CD4-positive, alpha-beta T cell (primary cell): ENCODE data around the gene ITGB2. TPM values are rescaled to one million over a fixed set of nuclear protein-coding genes. Genes with fewer than 3 reads are reported as not detected.

ENCODE experiments used
- ATAC-seq: fragments of 200-7000 bp; cut with Tn5 transposase; one replicate; pipeline ENCODE4 v1.10.0; 2022; ENCODE audit warnings: mild to moderate bottlenecking; ENCODE audit not compliant: poor library complexity
- CTCF ChIA-PET: fragments of 350-600 bp; sonication (Branson Sonifier 250); formaldehyde crosslinking; loops from one replicate; lab custom pipeline; 2021; ENCODE audit warnings: antibody characterized with exemption, inconsistent platforms; lab: Charles Lee
- POLR2A ChIA-PET: fragments of 350-600 bp; sonication (Branson Sonifier 250); formaldehyde crosslinking; loops from one replicate; lab custom pipeline; 2021; ENCODE audit warnings: antibody characterized with exemption, inconsistent platforms; lab: Charles Lee
- DNase-seq, 14 experiments: peaks; one replicate each; pipeline ENCODE4 v3.0.0-alpha.2; 2013 to 2020; ENCODE audit warnings: mixed read lengths in 2 of 14
- H3K27ac ChIP-seq, 2 donors: one replicate each; pipeline versions ENCODE4 v1.5.1 to v1.7.0; 2013; ENCODE audit warnings: low read length in 2 of 2, low read depth in 1 of 2, mild to moderate bottlenecking in 1 of 2
- H3K27me3 ChIP-seq, 2 experiments: 1 replicate in 1 of 2; 2 replicates in 1 of 2; pipeline versions ENCODE4 v1.6.1 to v1.7.0; 2013; ENCODE audit warnings: low read length in 2 of 2, control low read depth in 1 of 2, mild to moderate bottlenecking in 1 of 2, moderate library complexity in 1 of 2; ENCODE audit not compliant: insufficient read depth in 2 of 2, control insufficient read depth in 1 of 2
- H3K36me3 ChIP-seq: one replicate; pipeline ENCODE4 v1.6.1; 2013; ENCODE audit warnings: low read length, control low read depth; ENCODE audit not compliant: insufficient read depth
- H3K4me1 ChIP-seq: one replicate; pipeline ENCODE4 v1.6.1; 2013; ENCODE audit warnings: low read length, control low read depth; ENCODE audit not compliant: insufficient read depth
- H3K4me3 ChIP-seq: one replicate; pipeline ENCODE4 v1.5.1; 2013; ENCODE audit warnings: mild to moderate bottlenecking, low read length, moderate library complexity
- H3K9me3 ChIP-seq, 2 experiments: 1 replicate in 1 of 2; 2 replicates in 1 of 2; pipeline versions ENCODE4 v1.6.1 to v1.7.0; 2013; ENCODE audit warnings: low read length in 2 of 2, mild to moderate bottlenecking in 2 of 2, control low read depth in 1 of 2, moderate library complexity in 1 of 2; ENCODE audit not compliant: control insufficient read depth in 1 of 2, insufficient read depth in 1 of 2
- H3K27ac Mint-ChIP-seq: one replicate; pipeline ENCODE4 v1.8.0; 2020; ENCODE audit warnings: mixed read lengths
- H3K27me3 Mint-ChIP-seq: one replicate; pipeline ENCODE4 v1.8.0; 2021; ENCODE audit warnings: mixed read lengths
- H3K36me3 Mint-ChIP-seq: one replicate; pipeline ENCODE4 v1.8.0; 2021; ENCODE audit warnings: low read depth, mixed read lengths
- H3K4me1 Mint-ChIP-seq: one replicate; pipeline ENCODE4 v1.8.0; 2021; ENCODE audit warnings: low read depth, mixed read lengths
- H3K4me3 Mint-ChIP-seq: one replicate; pipeline ENCODE4 v1.8.0; 2020; ENCODE audit warnings: mild to moderate bottlenecking, mixed read lengths
- H3K9me3 Mint-ChIP-seq: one replicate; pipeline ENCODE4 v1.8.0; 2020; ENCODE audit warnings: mixed read lengths
- intact Hi-C, 2 experiments: fragments of 100-400 bp; cut with DNase I in 1 of 2; cut with micrococcal nuclease in 1 of 2; formaldehyde crosslinking; loops; one replicate each; pipeline versions ENCODE4 v1.15.1 to v1.9.0; 2023 to 2025; cut with DNase I, micrococcal nuclease
- total RNA-seq, 174 experiments: library from RNA in 2 of 174; stranded (reverse) in 2 of 174; gene quantifications; one replicate each; pipeline ENCODE4 v1.2.3 and lab custom pipeline; 2021 to 2026
- TF ChIP-seq, protein P1 (sequence below): fragments of 200-600 bp; IDR thresholded peaks from one replicate; pipeline ENCODE4 v1.8.0; 2022; ENCODE audit warnings: antibody characterized with exemption, mild to moderate bottlenecking

Gene ITGB2
- total RNA-seq, 2 experiments from 2014 or later = 283 to 284 TPM

DNA sequence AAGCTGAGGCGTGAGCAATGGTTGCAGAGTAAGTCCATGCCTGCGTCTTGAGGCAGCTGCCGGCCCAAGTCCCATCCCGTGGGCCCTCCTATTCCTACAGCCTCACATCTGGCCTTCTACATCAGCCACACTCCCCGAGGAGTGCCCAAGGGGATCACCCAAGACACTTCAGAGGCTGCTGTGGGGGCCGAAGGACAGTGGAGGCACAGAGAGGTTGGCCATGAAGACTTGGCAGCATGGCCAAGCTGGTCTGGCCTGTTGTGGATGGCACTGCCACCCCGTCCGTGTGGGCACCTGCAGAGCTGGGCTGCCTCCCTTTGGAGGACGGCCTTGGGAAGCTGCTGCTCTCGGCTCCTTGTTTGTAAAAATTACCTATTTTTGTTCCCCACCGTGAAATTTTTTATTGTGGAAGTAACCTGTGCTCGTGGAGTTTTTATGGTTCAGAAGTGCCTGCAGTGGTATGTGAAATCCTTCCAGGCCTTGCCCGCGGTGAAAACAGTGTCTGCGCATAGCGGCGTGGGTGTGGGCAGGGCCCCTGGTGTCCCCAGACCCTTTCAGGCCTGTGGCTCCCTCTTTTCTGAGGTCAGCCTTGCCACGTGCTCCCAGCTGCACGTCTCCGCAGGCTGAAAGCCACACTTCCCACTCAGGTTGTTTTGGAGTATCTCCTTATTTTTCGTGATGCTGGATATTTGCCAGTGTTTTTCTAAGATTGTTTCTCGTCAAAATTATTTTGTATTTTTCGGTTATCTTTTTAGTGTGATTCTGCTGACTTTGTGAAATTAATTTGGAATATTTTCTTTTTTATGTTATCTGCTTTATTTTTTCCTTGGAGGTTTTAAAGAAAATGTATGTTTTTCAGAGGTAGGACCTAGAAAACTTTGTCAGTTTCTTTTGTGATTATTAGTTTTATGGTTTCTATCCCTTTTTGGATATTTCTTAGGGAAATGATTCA lies 39.7 kb upstream of the ITGB2 start:
- Histone ChIP-seq H3K27ac (no peak overlapping the region), H3K9me3 (no peaks in the 10 kb centered on the region), H3K4me3 (no peak overlapping the region), H3K27me3 (no peaks in the 10 kb centered on the region), H3K36me3 (peaks cover 56% of the 10 kb centered on the region), H3K4me1 (peaks cover 15% of the 10 kb centered on the region)
- ATAC-seq (no peak), DNase-seq (no peak)
- H3K36me3 Mint-ChIP-seq = peaks cover 59% of the 10 kb centered on the region
- no peaks in the 10 kb centered on the region for H3K9me3 Mint-ChIP-seq
- H3K4me1 Mint-ChIP-seq = peaks cover 24% of the 10 kb centered on the region
- CTCF ChIA-PET = no interaction called here
- H3K4me3 Mint-ChIP-seq = no peak overlapping the region
- H3K27me3 Mint-ChIP-seq = no peaks in the 10 kb centered on the region
- no peak overlapping the region for H3K27ac Mint-ChIP-seq
- POLR2A ChIA-PET = no interaction called here
- TF ChIP-seq, protein P1, sequence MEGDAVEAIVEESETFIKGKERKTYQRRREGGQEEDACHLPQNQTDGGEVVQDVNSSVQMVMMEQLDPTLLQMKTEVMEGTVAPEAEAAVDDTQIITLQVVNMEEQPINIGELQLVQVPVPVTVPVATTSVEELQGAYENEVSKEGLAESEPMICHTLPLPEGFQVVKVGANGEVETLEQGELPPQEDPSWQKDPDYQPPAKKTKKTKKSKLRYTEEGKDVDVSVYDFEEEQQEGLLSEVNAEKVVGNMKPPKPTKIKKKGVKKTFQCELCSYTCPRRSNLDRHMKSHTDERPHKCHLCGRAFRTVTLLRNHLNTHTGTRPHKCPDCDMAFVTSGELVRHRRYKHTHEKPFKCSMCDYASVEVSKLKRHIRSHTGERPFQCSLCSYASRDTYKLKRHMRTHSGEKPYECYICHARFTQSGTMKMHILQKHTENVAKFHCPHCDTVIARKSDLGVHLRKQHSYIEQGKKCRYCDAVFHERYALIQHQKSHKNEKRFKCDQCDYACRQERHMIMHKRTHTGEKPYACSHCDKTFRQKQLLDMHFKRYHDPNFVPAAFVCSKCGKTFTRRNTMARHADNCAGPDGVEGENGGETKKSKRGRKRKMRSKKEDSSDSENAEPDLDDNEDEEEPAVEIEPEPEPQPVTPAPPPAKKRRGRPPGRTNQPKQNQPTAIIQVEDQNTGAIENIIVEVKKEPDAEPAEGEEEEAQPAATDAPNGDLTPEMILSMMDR = no peak
- intact Hi-C loops = no loop called here

DNA sequence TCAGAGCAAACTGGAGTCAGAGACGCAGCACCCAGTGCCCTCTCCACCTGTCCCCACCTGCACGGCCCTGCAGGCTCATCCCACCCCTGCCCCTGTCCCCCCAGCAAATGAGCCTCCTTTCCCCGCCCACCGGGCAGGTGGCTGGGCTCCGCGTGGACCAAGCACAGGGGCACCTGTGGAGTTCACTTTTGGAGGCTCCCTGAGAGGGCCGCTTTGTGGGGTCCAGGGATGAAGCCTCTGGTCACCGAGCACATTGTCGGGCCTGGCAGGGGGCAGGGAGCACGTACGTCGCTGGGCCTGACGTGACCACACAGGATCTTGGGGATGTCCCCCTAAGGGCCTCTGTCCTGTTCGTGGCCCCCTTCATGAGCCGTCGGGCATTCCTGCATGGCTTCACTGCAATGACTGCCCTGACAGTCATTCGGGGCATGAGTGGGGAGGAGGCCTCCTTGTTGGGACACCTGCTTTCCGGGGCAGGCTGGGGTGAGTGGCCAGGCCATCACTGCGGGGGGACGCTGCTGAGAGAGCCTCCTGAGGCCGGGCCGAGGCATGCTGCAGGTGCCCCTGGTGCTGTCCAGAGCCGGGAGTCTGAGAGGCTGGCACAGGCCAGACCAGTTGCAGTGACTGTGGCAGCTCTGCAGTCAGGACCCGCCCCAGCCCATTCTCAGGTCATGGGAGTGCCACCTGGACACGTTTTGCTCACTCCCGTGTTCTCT lies 38.8 kb upstream of the ITGB2 start:
- no peak for ATAC-seq
- TF ChIP-seq, protein P1 = no peak
- Histone ChIP-seq H3K4me1 (peaks cover 6% of the 10 kb centered on the region), H3K27me3 (no peaks in the 10 kb centered on the region), H3K9me3 (no peaks in the 10 kb centered on the region), H3K27ac (no peak overlapping the region), H3K4me3 (no peak overlapping the region), H3K36me3 (peaks cover 57% of the 10 kb centered on the region)
- ChIA-PET CTCF (no interaction called here), POLR2A (no interaction called here)
- Mint-ChIP-seq H3K4me1 (peaks cover 18% of the 10 kb centered on the region), H3K27me3 (no peaks in the 10 kb centered on the region), H3K27ac (no peak overlapping the region), H3K4me3 (no peak overlapping the region), H3K9me3 (no peaks in the 10 kb centered on the region), H3K36me3 (peaks cover 59% of the 10 kb centered on the region)
- no peak for DNase-seq
- intact Hi-C loops = loop anchor here in 1 of 2 experiments (10.0 kb wide), 1 partner anchor 485 kb away; no protein-coding TSS in a partner anchor

DNA sequence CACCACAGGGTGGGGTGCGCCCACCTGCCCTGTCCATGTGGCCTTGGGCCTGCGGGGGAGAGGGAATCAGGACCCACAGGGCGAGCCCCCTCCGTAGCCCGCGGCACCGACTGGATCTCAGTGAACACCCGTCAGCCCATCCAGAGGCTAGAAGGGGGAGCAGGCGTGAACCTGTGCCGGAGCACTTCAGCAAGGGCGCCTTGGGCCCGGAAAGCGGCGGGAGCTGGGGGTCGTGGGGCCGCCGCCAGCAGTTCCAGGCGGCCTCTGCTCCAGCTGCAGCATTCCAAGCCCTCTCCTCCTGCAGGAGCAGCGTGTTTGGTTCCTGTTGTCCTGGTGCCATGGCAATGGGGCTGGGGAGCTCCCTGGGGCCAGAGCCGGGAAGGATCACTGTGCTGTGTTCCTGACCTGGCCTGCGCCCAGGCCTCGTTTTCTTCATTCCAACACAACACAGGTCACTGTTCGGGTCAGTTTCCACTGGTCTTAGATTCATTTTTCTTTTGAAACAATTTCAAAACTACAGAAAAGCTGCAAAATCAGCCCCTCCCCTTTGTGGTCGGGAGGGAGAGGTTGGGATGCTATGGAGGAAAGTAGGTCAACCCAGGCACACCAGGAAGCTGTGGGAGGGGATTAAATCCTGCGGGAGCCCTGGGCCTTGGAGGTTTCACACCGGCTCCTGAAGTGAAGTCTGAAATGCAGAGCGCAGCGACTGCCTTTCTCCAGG lies 37.9 kb upstream of the ITGB2 start:
- intact Hi-C loops = loop anchor here in 1 of 2 experiments (10.0 kb wide), 1 partner anchor 486 kb away; no protein-coding TSS in a partner anchor

More for the DNA sequence above, 37.9 kb upstream of the ITGB2 start:
- Histone ChIP-seq H3K4me3 (no peak overlapping the region), H3K27ac (no peak overlapping the region), H3K9me3 (no peaks in the 10 kb centered on the region), H3K27me3 (no peaks in the 10 kb centered on the region), H3K4me1 (peaks cover 3% of the 10 kb centered on the region), H3K36me3 (peaks cover 59% of the 10 kb centered on the region)
- POLR2A ChIA-PET = no interaction called here
- ATAC-seq = no peak
- CTCF ChIA-PET = interaction anchor here (1.1 kb wide), 1 partner anchor 9 kb away, joined by 4 read pairs; no protein-coding TSS in a partner anchor
- no peak overlapping the region for H3K4me3 Mint-ChIP-seq
- DNase-seq = no peak
- peaks cover 9% of the 10 kb centered on the region for H3K4me1 Mint-ChIP-seq
- TF ChIP-seq, protein P1 = no peak
- peaks cover 56% of the 10 kb centered on the region for H3K36me3 Mint-ChIP-seq
- H3K9me3 Mint-ChIP-seq = no peaks in the 10 kb centered on the region
- H3K27me3 Mint-ChIP-seq = no peaks in the 10 kb centered on the region
- H3K27ac Mint-ChIP-seq = no peak overlapping the region
